Astrocyte of the cerebellum (primary cell): ENCODE measurements around the gene CDC6.

ENCODE experiments used
- DNase-seq: peaks from one replicate; pipeline ENCODE4 v3.0.0-alpha.2; 2011; ENCODE audit warnings: low read depth
- H3K4me3 ChIP-seq: 2 replicates; pipeline ENCODE4 v1.5.1; 2011; ENCODE audit warnings: mild to moderate bottlenecking, low read depth, low read length, moderate library complexity
- in situ Hi-C: cut with HindIII; loops from 2 replicates; pipeline ENCODE4 v1.10.0; 2017; ENCODE audit warnings: low sequenced_read_pairs
- TF ChIP-seq, protein P1 (sequence below): IDR thresholded peaks from 2 replicates; pipeline ENCODE4 v1.5.1; 2012; ENCODE audit warnings: low read length, low read depth, moderate library complexity, mild to moderate bottlenecking; ENCODE audit errors: missing control alignments

The CDC6 gene

DNA sequence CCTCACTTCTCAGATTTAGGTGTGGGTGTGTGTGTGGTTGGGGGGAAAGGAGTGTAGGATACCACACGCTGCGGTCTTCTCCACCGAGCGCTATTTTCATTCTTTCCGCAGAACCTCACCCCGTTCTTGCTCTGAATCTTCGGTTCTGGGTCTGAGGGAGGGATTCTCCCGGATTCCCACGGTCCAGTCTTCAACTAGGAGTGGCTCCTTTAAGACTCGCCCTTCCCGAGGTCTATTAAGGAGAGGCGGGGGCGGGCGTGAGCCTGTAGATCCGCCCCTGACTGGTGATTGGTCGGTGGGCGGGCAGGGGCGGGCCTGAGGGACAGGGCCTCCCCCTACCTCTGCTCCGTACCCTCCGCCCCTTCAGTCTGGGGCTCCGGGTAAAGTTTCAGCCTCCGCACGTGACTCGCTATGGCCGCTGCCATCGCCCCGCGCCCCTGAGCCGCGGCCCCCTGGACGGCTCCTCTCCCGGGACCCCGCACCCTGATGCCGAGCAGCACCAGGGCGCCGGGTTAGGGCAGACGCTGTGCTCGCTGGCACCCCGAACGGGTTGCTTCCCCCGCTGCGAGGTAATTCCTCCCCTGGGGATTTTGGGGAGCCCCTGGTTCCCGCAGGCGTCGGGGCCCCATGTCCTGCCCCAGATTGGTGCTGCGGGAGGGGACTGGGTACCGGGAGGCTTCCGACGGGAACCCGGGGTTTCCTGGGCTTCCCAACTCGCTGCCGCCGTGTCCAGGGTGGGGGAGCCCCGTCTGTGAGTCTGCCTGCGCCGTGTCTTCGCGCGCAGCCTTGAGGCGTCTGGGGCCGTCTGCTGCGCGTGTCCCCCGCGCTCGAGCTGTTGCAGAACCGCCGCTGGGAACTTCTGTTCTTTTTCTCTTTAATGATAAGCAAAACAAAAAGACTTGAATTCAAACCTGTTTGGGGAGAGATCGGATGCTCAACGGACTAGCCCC, 30.5 kb downstream of the CDC6 start:
- peak overlapping the region; percentile 99 for H3K4me3 ChIP-seq
- in situ Hi-C loops, result no loop called here
- TF ChIP-seq, protein P1, sequence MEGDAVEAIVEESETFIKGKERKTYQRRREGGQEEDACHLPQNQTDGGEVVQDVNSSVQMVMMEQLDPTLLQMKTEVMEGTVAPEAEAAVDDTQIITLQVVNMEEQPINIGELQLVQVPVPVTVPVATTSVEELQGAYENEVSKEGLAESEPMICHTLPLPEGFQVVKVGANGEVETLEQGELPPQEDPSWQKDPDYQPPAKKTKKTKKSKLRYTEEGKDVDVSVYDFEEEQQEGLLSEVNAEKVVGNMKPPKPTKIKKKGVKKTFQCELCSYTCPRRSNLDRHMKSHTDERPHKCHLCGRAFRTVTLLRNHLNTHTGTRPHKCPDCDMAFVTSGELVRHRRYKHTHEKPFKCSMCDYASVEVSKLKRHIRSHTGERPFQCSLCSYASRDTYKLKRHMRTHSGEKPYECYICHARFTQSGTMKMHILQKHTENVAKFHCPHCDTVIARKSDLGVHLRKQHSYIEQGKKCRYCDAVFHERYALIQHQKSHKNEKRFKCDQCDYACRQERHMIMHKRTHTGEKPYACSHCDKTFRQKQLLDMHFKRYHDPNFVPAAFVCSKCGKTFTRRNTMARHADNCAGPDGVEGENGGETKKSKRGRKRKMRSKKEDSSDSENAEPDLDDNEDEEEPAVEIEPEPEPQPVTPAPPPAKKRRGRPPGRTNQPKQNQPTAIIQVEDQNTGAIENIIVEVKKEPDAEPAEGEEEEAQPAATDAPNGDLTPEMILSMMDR, result no peak
- peak; percentile 88 for DNase-seq

DNA sequence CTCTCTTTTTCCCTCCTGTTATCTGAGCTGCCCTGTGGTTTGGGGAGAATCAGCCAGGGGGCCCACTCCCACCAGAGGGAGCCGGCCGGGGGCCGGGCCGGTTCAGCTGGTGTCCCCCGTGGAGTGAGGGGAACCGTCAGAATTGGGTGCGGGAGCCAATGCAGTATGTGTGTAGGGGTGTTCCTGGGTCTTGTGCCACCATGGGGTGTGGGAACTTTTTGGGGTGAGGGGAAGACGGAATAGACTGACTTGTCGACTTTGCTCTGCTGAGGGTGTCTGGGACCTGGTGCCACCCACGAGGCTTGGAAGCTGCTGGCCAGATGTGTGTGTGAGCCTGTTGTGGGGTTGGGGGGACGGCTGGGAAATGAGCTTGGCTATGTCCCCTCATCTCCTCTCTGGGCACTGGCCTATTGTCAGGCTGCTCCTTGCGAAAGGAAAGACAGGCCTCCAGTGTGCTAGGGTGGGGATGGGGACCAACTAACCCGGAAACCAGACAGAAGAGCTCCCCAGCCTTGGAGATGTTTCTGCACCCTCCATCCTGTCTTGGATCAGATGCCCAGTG, 31.2 kb downstream of the CDC6 start:
- TF ChIP-seq, protein P1, result peak; percentile 30
- peak overlapping the region; percentile 99 for H3K4me3 ChIP-seq
- in situ Hi-C loops, result no loop called here
- no peak for DNase-seq

DNA sequence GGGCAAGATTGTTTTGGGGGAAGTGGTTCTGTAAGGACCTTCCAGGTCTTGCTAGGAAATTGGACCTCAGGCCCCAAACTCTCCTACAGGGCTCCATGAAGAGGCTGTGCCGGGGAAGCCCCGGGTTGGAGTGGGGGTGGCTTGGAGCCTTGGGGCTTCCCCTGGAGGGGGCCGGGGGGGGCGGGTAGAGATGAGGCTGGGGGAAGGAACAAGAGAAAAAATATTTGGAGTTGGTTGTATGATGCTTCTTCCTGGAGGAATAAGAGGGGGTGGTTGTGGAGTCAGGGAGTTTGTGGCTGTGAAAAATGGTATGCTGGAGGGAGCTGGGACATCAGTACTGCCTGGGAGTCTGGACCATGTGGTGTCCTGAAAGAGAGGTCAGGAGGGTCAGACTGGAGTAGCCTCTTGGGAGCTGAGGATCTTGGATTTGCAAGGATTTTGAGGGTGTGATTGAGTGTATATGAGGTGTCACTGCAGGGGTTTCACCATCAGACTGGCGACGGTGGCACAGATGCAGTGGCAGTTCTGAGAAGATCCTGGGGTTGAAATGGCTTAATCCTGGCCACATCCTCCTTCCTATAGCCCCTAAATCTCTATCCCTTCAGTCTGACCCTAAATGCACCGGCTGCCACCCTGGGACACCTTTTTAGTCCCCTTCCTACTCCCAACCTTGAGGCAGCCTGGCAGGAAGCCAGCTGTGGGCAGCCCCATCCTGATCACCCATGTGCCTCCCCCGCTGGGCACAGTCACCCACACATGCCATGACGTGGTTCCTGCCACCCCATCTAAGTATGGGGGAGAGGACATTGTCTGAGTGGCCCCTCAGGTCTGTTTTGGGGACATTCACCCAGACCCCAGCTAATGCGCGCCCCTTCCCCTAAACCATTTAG, 32.2 kb downstream of the CDC6 start:
- no peak for DNase-seq
- H3K4me3 ChIP-seq, result peak overlapping the region; percentile 99
- in situ Hi-C loops, result no loop called here
- TF ChIP-seq, protein P1, result no peak

DNA sequence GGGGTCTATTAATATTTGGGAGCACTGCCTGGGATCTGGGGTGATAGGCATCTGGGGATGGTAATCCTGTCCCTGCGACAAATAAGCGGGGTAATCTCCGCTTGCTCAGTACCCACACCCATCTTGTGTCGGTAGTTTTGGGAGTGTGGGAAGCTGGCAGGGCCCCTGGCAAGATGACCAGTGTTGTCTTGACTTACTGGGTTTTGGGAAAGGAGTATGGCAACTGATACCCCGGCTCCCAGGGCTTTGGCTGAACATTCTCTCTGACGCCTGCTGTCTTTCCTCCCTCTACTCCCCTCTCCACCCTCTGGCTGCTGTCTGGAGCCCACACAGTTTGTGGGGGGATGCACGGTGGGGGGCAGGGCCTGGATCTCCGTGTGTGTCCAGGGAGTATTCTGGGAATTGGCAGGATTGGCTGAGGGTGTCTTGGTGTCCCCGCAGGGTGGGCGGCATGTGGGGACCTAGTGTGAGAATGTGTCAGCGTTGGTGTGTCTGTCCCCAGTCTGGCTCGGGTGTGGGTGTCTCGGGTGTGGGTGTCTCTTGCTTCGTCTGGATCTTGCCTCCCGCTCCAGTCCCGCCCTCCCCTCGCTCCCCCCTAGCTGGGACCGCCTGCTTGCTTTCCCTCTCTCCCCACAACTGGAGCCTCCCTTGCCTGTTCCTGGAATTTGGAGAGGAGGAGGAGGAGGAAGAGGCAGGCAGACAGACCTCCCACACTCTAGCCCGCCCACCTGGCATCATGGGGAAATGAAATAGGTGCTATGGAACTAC, 33.3 kb downstream of the CDC6 start:
- in situ Hi-C loops, result no loop called here
- TF ChIP-seq, protein P1, result no peak
- peak overlapping the region; percentile 4 for H3K4me3 ChIP-seq
- no peak for DNase-seq

DNA sequence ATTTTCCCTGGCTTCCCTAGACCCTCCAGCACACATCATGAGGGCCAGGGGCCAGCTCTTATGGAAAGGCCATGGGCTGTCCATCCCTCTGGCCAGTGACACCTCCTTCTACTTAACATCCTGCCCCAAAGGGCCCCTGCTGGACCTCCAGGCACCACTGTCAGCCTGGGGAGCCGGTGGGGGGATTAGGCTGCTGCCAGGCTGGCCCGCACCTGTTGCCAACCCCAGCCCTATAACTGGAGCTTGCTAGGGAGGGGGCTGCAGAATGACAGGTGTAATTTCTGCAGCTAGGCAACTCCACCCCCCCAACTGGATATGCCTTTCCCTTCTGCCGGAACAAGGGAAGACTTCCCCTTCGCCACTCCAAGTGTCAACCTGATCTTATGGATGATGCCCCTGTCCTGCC, 33.8 kb downstream of the CDC6 start:
- in situ Hi-C loops, result no loop called here
- DNase-seq, result no peak
- TF ChIP-seq, protein P1, result no peak
- H3K4me3 ChIP-seq, result peak overlapping the region; percentile 8
